PC-9 (cell line): ENCODE results near the gene PCGF3.

ENCODE experiments used
- EZH2 ChIP-seq: fragments of 200-600 bp; sonication (generic); IDR thresholded peaks from 2 replicates; pipeline ENCODE4 v1.8.0; 2017; ENCODE audit warnings: antibody characterized with exemption, low read depth
- TF ChIP-seq, protein P1 (sequence below): fragments of 200-600 bp; sonication (generic); conservative IDR thresholded peaks from 2 replicates; pipeline ENCODE4 v1.6.1; 2017; ENCODE audit warnings: mixed run types, antibody characterized with exemption, mild to moderate bottlenecking, moderate library complexity

DNA sequence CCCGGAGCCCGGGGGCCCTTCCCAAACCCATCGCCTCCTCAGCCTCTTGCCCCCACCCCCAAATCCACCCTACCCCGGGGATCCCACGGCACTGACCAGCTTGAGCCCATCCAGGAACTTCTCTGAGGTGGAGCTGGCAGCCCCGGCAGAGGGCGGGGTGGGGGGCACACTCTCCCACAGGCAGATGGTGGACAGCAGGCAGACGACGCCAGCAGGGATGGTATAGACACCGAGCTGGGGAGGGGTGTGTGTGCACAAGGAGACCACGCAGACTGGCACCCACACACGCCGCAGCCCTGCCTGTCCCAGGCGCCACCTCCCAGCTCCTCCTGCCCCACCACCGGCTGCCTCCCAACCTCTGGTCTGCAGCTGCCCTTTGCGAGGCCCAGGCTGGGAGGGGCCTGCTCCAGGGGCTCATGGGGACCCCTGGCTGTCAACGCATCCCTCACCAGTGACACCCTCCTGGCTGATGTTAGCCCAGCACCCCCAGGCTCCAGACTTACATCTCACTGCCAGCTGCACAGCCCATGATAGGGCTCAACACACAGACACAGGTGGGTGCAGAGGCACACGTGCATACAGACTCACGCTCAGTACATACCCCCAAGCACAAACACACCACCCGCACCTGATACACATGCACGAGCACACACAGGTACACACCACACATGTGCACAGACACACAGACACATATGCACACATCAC, 20.9 kb upstream of the PCGF3 start:
- TF ChIP-seq, protein P1, sequence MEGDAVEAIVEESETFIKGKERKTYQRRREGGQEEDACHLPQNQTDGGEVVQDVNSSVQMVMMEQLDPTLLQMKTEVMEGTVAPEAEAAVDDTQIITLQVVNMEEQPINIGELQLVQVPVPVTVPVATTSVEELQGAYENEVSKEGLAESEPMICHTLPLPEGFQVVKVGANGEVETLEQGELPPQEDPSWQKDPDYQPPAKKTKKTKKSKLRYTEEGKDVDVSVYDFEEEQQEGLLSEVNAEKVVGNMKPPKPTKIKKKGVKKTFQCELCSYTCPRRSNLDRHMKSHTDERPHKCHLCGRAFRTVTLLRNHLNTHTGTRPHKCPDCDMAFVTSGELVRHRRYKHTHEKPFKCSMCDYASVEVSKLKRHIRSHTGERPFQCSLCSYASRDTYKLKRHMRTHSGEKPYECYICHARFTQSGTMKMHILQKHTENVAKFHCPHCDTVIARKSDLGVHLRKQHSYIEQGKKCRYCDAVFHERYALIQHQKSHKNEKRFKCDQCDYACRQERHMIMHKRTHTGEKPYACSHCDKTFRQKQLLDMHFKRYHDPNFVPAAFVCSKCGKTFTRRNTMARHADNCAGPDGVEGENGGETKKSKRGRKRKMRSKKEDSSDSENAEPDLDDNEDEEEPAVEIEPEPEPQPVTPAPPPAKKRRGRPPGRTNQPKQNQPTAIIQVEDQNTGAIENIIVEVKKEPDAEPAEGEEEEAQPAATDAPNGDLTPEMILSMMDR, result no peak
- no peak for TF ChIP-seq EZH2
